GM10847 (cell line): ENCODE measurements around the gene PACSIN2.

Source experiments
- POLR2A ChIP-seq: IDR thresholded peaks from 2 replicates; pipeline ENCODE4 v1.6.1; 2011; ENCODE audit not compliant: insufficient read length; ENCODE audit errors: extremely low read depth

The PACSIN2 gene

DNA sequence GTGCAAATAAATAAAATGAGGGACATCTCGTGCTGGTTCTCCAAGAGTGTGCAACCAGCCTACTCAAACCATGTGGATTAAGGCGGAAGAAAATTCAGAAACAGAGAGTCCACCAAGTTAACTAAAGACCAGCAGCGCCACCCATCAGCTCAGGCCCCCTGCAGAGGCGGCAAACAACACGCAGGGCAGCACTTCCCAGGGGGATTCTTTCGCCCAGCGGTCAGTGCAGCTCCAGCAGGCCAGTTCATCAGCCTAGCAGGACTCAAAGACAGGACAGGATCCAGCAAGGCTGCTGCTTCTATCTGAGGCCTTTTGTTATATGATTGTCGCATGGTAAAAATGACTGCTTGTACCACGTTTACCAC is 51.7 kb downstream of the PACSIN2 start:
- no peak for TF ChIP-seq POLR2A

DNA sequence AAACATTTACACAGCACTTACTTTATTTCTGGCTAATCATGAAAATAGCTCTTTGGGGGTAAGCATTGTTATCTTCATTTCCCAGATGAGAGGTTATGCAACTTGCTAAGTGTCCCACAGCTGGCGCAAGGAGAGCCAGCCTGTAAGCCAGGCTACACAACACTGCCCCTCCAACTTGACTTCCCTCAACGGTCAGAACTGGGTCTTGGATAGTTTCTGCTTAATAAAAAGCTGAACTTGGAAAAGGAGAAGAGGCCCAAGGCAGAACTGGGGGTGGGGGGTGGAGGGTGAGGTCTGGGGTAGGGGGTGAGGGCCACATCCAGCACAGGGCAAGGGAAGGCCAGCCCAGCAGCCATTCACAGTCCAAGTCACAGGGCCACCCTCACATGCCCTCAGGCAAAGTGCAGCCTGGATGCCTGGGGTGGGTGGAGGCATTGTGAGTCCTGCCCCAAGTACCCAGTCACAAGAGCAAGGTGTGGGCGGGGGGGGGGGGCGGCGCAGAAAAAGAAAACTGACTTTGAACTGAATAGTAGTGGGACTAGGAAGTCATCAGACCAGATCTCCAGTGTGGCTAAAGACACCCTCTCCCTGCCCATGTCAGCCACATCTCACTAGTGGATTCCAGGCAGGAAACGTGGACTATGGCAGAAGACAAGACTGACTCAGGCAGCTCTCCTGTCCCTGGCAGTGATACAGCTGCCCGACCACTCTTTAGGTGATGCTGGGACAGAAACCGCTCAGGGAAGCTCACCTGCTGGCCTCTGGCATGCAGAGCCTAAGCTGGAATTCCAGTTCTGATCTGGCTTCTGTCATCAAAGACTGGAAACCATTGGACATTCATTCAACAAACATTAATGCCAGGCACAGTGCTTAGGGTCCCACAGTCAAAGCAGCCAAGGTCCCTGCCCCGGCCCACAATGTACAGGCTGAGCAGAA is 52.4 kb downstream of the PACSIN2 start:
- TF ChIP-seq POLR2A: no peak

DNA sequence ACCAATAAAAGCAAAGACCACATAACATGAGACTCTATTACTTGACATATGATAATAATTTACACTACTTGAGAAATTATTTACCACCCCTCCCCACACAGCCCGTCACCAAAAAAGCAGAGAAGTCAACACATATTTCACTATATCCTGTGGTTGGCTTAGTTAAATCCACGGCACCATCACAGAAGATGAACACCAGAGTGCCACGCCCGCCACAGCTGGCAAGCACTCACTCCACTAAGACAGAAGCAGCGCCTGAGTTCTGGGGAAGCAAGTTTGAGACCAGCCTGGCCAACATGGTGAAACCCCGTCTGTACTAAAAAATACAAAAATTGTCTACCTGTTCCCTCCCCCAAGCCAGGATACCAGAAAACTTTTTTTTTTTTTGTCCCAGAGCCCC is 53.1 kb downstream of the PACSIN2 start:
- TF ChIP-seq POLR2A: no peak

DNA sequence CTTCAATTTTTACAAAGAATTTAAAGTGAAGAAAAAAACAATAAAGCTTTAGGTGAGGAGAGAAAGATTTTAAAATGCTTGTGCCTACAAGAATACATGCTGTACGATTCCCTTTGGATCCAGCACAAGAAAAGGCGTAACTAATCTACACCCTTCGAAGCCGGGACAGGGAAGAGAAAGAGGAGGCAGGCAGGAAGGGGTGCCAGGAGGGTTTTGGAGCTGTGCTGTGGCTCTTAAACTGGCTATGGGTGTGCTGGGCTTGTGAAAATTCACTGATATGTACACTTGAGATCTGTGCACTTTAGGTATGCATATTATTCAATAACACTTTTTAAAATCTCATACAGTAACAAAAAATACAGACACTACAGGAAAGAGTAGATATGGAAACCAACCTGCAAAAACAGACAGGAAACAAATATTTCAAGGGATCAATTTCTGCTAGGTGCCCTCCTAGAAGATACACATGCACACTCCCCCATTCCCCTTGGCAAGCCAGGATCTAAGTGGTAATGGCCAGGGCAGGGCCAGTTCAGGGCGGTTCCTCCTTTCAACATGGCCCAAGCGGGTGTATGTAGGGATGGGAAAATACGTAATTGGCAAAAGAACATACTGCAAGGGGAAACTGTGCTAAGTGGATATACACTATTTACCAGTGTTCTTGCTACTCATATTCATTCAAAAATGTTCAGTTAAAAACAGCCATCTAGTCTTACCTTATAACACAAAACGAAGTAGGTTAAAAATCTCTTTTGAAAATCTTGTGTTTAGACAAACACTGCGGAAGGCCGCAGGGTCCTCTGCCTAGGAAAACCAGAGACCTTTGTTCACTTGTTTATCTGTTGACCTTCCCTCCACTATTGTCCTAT is 54.2 kb downstream of the PACSIN2 start:
- TF ChIP-seq POLR2A: no peak

DNA sequence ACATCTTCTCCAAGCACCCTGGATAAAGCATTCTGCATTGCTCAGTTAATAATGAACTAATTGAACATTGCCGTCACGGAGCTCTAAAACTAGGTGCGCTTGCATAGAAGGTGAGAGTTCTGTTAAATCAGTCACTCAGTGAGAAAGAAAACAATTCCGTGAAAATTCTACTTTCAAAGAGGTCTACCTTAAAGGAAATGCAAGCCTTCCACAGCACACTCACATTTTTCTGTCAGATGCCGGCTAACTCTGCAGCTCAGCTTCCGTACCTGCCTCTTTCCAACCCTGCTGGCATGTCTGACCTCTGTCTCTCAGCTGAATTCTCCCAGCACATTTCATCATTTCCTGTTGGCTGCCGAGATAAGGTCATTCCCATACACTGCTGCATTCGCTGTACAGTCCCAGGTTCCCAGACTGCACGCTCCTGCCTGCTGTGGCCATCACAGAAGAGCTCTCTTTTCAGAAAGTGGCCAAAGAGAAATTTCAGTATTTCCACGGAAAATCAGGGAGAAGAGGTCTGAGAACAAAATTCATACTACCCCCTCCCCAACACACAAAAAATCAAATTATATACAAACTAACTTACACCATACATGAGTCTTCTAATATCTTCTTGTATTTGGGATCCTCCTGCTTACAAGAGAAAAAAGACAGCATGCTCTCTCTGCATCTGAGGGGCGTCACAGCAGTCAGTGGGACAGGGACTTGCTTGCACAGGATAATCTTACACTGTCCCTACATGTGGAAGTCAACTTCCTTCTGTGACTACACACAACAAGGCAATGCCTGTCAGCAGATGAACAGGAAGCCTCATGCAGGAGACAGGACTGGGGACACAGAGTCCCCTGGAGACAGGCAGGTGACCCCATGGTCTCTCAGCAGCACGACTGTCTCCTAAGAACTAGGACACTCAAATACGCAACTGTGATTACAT is 55.1 kb downstream of the PACSIN2 start:
- TF ChIP-seq POLR2A: no peak

DNA sequence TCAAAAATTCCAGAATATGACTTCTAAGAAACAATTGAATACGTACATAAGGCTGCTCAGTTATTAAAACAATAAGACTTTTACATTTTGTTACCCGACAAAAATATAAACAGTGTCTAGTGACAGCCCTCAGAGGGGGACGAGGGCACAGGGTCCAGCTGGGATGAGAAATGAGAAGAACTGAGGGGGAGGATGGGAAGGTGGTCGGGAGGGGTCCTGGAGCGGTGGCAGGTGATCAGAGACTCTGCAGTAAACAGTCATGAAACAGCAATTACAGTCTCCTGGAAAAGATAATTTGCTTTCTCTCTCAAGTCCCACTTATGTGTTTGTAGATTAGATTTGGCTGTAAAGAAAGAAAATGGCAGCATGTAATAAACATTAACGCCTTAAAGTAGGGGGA is 56.0 kb downstream of the PACSIN2 start:
- TF ChIP-seq POLR2A: no peak

DNA sequence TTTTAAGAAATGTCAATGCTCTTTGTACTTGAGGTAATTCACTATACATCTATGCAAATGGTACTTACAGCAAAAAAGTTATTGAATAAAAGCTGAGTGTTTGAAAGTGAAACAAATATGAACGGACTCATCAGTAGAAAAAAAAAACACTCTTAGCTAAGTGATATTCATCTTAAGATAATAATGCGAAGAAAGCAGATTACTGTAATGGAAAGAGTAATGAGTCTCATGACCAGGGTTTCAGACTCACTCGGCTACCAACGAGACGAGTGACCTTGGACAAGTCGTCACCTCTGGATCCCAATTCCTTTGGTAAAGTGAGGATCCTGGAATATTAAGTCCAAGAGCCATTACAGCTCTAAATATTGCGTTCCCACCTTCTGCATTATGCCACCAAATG is 57.0 kb downstream of the PACSIN2 start:
- TF ChIP-seq POLR2A: no peak

DNA sequence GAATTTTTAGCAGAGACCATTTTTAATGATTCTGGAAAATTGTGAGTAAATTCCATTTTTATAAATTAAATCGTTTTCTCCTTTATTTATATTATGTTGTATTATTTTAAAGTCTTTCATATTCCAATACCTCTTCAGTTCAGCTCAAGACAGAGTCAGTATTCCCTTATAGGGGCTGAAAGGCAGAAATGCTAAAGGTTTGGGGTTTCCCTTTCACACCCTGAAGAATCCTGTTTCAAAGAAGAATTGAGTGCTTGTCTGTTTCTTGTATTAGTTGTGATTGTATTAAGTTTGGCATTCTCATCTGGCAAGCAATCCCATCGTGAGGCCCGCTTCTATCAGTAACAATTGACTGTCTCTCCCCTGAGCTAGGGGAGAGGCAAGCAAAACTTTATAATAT is 57.4 kb downstream of the PACSIN2 start:
- TF ChIP-seq POLR2A: no peak

DNA sequence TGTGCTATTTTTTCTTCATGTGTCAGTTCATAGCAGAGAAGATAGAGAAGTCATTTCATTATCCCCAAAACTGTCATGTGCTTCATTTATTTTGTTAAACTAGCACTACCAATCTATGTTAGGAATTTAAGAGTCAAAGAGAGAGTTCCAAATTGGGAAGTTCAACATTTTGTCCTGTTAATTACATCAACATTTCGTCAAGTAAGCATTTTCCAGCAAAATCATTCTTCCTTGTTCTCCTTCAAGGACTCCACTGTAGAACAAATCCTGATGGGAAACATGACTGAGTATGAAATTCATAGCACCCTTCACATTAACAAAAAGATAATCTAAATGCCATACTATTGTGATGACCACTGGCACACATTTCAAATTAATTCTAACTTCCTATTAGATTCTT is 59.1 kb downstream of the PACSIN2 start:
- no peak for TF ChIP-seq POLR2A

DNA sequence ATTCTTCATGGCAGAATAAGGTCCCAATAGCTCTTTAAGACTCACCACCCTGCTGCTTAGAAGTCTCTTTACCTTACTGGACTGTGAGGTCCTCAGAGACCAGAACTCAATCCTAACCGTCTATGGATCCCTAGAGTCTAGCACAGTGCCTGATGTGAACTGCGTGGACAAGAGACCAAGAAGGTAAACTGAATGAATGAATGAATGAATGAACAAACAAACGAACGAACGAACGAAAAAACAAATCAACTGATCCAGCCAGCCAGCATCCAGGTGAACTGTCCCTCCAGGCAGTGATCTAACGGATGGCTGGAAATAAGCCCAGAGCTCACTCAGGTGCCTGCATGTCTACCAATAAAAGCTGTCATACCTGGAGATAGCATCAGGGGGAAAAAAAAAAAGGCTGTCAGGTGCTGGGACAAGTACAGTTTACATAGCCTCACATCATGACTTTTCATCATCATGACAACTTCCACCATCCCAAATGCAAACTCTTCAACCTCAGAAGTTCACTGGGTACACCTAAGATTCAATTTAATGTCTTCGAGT is 59.8 kb downstream of the PACSIN2 start:
- no peak for TF ChIP-seq POLR2A

DNA sequence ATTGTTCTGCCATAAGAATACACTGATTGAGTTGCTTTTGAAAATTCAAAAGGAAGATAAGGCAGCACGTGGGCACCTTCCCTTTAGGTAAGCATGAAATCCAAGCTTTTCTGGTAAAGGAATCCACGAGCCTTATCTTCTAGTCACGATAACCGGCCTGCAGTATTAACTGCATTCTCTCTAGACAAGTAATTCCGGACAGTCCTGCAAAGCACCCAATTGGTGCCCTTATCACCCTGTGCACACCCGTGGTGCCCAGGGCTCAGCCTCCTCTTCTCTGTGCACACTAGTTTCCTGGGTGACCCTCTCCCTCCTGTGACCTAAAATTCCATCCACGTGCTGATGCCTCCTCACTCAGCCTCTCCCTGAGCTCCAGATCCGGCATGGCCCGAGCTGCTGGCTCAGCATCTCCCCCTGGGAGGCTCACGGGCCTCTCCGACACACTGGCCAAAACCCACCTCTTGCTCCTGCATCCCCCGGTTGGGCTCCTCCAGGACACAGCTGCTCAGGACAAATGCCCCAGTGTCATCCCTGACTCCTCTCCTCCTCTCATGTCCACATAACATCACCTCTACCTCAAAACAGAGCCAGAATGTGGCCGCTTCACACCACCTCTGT is 63.7 kb downstream of the PACSIN2 start:
- TF ChIP-seq POLR2A: no peak

DNA sequence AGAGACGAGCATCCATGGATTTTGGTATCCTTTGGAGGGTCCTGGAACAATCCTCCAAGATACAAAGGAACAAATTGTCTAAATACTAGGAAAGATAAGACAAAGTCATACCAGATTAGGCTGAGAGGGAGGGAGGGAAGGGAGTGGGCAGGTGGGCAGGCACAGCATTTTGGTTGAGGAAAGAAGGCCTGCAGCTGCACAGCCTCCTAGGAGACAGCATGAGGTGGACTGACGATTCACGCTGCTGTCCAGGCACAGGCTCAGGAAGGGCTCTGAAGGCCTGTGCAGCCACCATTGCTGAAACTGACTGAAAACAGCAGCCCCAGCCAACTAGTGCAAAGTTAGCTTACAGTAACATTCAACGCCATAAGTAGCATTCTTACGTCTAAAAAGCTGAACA is 64.7 kb downstream of the PACSIN2 start:
- TF ChIP-seq POLR2A: no peak

DNA sequence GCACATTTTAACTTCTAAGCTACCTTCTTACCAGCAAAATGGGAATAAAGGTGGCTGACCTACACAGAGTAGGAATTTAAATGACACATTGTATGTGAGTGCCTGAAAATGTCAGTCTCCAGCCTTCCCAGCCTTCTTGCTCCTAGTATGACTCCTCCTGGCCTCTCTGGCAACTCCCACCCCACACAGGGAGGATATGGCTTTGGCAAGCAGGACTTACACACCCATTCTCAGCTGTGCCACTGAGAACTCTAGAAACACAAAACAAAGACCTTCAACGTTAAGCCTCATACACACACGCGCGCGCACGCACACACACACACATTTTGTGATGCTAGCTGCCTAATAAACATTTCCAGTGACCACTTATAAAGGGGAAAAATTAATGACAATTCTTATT is 65.8 kb downstream of the PACSIN2 start:
- TF ChIP-seq POLR2A: no peak

DNA sequence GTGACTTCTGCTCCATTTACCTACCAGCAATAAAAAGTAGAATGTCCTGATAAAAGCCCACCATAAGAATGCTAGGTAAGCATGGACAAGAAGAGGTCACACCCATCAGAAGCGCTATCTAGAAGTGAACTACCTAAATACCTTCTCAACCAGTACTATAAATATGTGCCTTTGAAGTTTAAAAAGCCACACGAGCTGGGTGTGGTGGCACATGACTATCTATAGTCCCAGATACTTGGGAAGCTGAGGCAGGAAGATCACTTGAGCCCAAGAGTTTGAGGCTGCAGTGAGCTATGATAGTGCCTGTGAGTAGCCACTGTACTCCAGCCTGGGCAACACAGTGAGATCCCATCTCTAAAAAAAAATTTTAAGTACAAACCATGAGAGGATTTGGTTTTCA is 66.7 kb downstream of the PACSIN2 start:
- no peak for TF ChIP-seq POLR2A
